Liver (tissue), 9 donors: Measurements from ENCODE around the gene AHRR. TPM values are rescaled to one million over a fixed set of nuclear protein-coding genes. Genes with fewer than 3 reads are reported as not detected.

Source experiments
- DNase-seq: peaks from one replicate; pipeline ENCODE4 v3.0.0-alpha.2; 2017; ENCODE audit warnings: low spot score
- H3K27ac ChIP-seq, 2 donors: one replicate each; pipeline ENCODE4 v1.7.0; 2013; ENCODE audit warnings: inconsistent platforms in 2 of 2, low read length in 2 of 2, control low read depth in 1 of 2, low read depth in 1 of 2, mild to moderate bottlenecking in 1 of 2
- H3K27me3 ChIP-seq, 4 donors: one replicate each; pipeline versions ENCODE4 v1.6.1 to v1.7.0; 2013; ENCODE audit warnings: low read length in 3 of 4, inconsistent platforms in 1 of 4, mild to moderate bottlenecking in 1 of 4, moderate library complexity in 1 of 4; ENCODE audit not compliant: control insufficient read depth in 4 of 4, insufficient read depth in 4 of 4
- H3K36me3 ChIP-seq, 4 donors: one replicate each; pipeline versions ENCODE4 v1.6.1 to v1.7.0; 2013; ENCODE audit warnings: low read length in 3 of 4, mild to moderate bottlenecking in 3 of 4, low read depth in 1 of 4, moderate library complexity in 1 of 4; ENCODE audit not compliant: control insufficient read depth in 4 of 4, insufficient read depth in 3 of 4
- H3K4me1 ChIP-seq, 4 donors: one replicate each; pipeline versions ENCODE4 v1.6.1 to v1.7.0; 2013; ENCODE audit warnings: low read length in 3 of 4, mild to moderate bottlenecking in 3 of 4, moderate library complexity in 1 of 4; ENCODE audit not compliant: control insufficient read depth in 4 of 4, insufficient read depth in 4 of 4
- H3K4me3 ChIP-seq, 3 donors: one replicate each; pipeline versions ENCODE4 v1.6.1 to v1.7.0; 2013; ENCODE audit warnings: low read length in 3 of 3, control low read depth in 1 of 3, low read depth in 1 of 3, mild to moderate bottlenecking in 1 of 3
- H3K9ac ChIP-seq, 2 donors: one replicate each; pipeline ENCODE4 v1.7.0; 2013; ENCODE audit warnings: low read length in 2 of 2, mild to moderate bottlenecking in 2 of 2, moderate library complexity in 2 of 2, control low read depth in 1 of 2, low read depth in 1 of 2
- H3K9me3 ChIP-seq, 4 donors: one replicate each; pipeline versions ENCODE4 v1.6.1 to v1.7.0; 2013; ENCODE audit warnings: low read length in 3 of 4; ENCODE audit not compliant: control insufficient read depth in 4 of 4
- ATF3 ChIP-seq: IDR thresholded peaks from 2 replicates; pipeline ENCODE4 v1.6.1; 2016; ENCODE audit warnings: antibody characterized with exemption
- CTCF ChIP-seq: fragments of 150-350 bp; IDR thresholded peaks from 2 replicates; pipeline ENCODE4 v1.5.1; 2017; ENCODE audit warnings: improper control_type of control experiment, low read depth, low read length; ENCODE audit not compliant: missing input control
- EGR1 ChIP-seq, 2 donors: IDR thresholded peaks; 2 replicates each; pipeline ENCODE4 v1.6.1; 2016 to 2018; ENCODE audit warnings: antibody characterized with exemption in 2 of 2, low read depth in 2 of 2
- FOXA1 ChIP-seq: IDR thresholded peaks from 2 replicates; pipeline ENCODE4 v1.6.1; 2016; ENCODE audit warnings: antibody characterized with exemption
- FOXA2 ChIP-seq: IDR thresholded peaks from 2 replicates; pipeline ENCODE4 v1.6.1; 2016; ENCODE audit warnings: antibody characterized with exemption
- GABPA ChIP-seq, 2 donors: IDR thresholded peaks in 1 of 2; conservative IDR thresholded peaks in 1 of 2; 2 replicates each; pipeline ENCODE4 v1.6.1; 2016; ENCODE audit warnings: antibody characterized with exemption in 2 of 2, mild to moderate bottlenecking in 1 of 2, moderate library complexity in 1 of 2
- HNF4A ChIP-seq, 2 donors: conservative IDR thresholded peaks; 2 replicates each; pipeline ENCODE4 v1.6.1; 2016; ENCODE audit warnings: antibody characterized with exemption in 2 of 2, mild to moderate bottlenecking in 2 of 2
- HNF4G ChIP-seq: IDR thresholded peaks from 2 replicates; pipeline ENCODE4 v1.6.1; 2016; ENCODE audit warnings: antibody characterized with exemption
- JUND ChIP-seq, 2 donors: IDR thresholded peaks; 2 replicates each; pipeline ENCODE4 v1.6.1; 2016; ENCODE audit warnings: antibody characterized with exemption in 2 of 2
- MAX ChIP-seq: IDR thresholded peaks from 2 replicates; pipeline ENCODE4 v1.6.1; 2016; ENCODE audit warnings: antibody characterized with exemption
- NR2F2 ChIP-seq: IDR thresholded peaks from 2 replicates; pipeline ENCODE4 v1.6.1; 2016; ENCODE audit warnings: antibody characterized with exemption
- RAD21 ChIP-seq, 2 donors: IDR thresholded peaks; 2 replicates each; pipeline ENCODE4 v1.6.1; 2016; ENCODE audit warnings: antibody characterized with exemption in 2 of 2, mild to moderate bottlenecking in 2 of 2
- REST ChIP-seq: IDR thresholded peaks from 2 replicates; pipeline ENCODE4 v1.6.1; 2016; ENCODE audit warnings: antibody characterized with exemption, mild to moderate bottlenecking
- RXRA ChIP-seq, 2 donors: IDR thresholded peaks; 2 replicates each; pipeline ENCODE4 v1.6.1; 2017 to 2018; ENCODE audit warnings: antibody characterized with exemption in 2 of 2, mild to moderate bottlenecking in 1 of 2
- SP1 ChIP-seq: IDR thresholded peaks from 2 replicates; pipeline ENCODE4 v1.6.1; 2018; ENCODE audit warnings: antibody characterized with exemption, mild to moderate bottlenecking
- TAF1 ChIP-seq: conservative IDR thresholded peaks from 2 replicates; pipeline ENCODE4 v1.6.1; 2016; ENCODE audit warnings: antibody characterized with exemption, mild to moderate bottlenecking
- YY1 ChIP-seq: IDR thresholded peaks from 2 replicates; pipeline ENCODE4 v1.6.1; 2016; ENCODE audit warnings: antibody characterized with exemption, mild to moderate bottlenecking
- ZBTB33 ChIP-seq: IDR thresholded peaks from 2 replicates; pipeline ENCODE4 v1.6.1; 2016; ENCODE audit warnings: antibody characterized with exemption
- WGBS: extraction: QIAGEN DNeasy Blood & Tissue Kit; methylation state at CpG from one replicate; pipeline ENCODE4 v1.1.7; 2013; 5-methylcytosine and 5-hydroxymethylcytosine counted together
- polyA plus RNA-seq, 2 donors: library from polyadenylated mRNA; stranded (reverse) in 1 of 2; unstranded in 1 of 2; fragments of 200-250 nt in 1 of 2; fragments of >200 nt in 1 of 2; fragmentation: Nextera tagmentation in 1 of 2; extraction: Ambion mirVana in 1 of 2; gene quantifications; one replicate each; pipeline versions ENCODE4 v1.2.1 to v1.2.3, GENCODE V29; 2013 to 2015
- total RNA-seq, 2 donors: library from RNA; depleted of rRNA; stranded (reverse); fragments of >200 nt; gene quantifications; one replicate each; pipeline ENCODE4 v1.2.3, GENCODE V29; 2014
- donor health status: healthy.
- donor health status: healthy.
- donor health status: healthy.
- donor health status: healthy.
- donor health status: healthy.

AHRR gene
- total and polyA plus RNA-seq, 4 donors = 0.15 to 0.47 (median 0.24) TPM

GRCh38 chr5:343461-344401 lies 22.2 kb downstream of the AHRR start:
- Histone ChIP-seq H3K9ac (no peak overlapping the region), H3K9me3 (no peaks in the 10 kb centered on the region), H3K4me1 (peaks cover 0 to 7% (median 0%) of the 10 kb centered on the region in 4 donors), H3K36me3 (no peaks in the 10 kb centered on the region), H3K4me3 (peak overlapping the region in 1 of 3 donors; percentile 42), H3K27ac (no peak overlapping the region), H3K27me3 (no peaks in the 10 kb centered on the region)
- DNase-seq = no peak
- no peak for TF ChIP-seq TAF1
- TF ChIP-seq HNF4G = no peak
- WGBS = 23% methylated on average over 102 of the region's 102 CpGs

GRCh38 chr5:344668-345067 lies 23.2 kb downstream of the AHRR start:
- no peaks in the 10 kb centered on the region for H3K9me3 ChIP-seq
- WGBS = 96% methylated on average over 8 of the region's 8 CpGs
- TF ChIP-seq NR2F2 = no peak
- no peak for TF ChIP-seq HNF4A (conservative IDR thresholded peaks at IDR 0.05)
- no peak for TF ChIP-seq CTCF
- no peak for TF ChIP-seq RAD21 (IDR thresholded peaks at IDR 0.05)
- no peak for TF ChIP-seq RXRA (IDR thresholded peaks at IDR 0.05)
- TF ChIP-seq FOXA2 = no peak
- TF ChIP-seq REST = no peak
- no peak for TF ChIP-seq FOXA1
- no peak for TF ChIP-seq EGR1 (IDR thresholded peaks at IDR 0.05; ENCODE audit: low read depth in 2 of 2)
- TF ChIP-seq ZBTB33 = no peak
- no peak for TF ChIP-seq HNF4G
- TF ChIP-seq MAX = no peak
- TF ChIP-seq SP1 = no peak
- TF ChIP-seq JUND (IDR thresholded peaks at IDR 0.05) = no peak
- no peak for TF ChIP-seq TAF1
- TF ChIP-seq GABPA (IDR thresholded peaks at IDR 0.05 in 1 of 2, conservative IDR thresholded peaks at IDR 0.05 in 1 of 2) = no peak
- TF ChIP-seq ATF3 = no peak
- no peak for TF ChIP-seq YY1

More at GRCh38 chr5:344668-345067, 23.2 kb downstream of the AHRR start:
- Histone ChIP-seq H3K9ac (no peak overlapping the region), H3K4me3 (no peak overlapping the region), H3K27ac (no peak overlapping the region), H3K27me3 (no peaks in the 10 kb centered on the region), H3K36me3 (no peaks in the 10 kb centered on the region), H3K4me1 (peaks cover 0 to 7% (median 0%) of the 10 kb centered on the region in 4 donors)
- no peak for DNase-seq
